ENCODE results near the gene NDUFA11. TPM values are rescaled to one million over a fixed set of nuclear protein-coding genes. Genes with fewer than 3 reads are reported as not detected.

NDUFA11 gene
- total and polyA plus RNA-seq, 2 donors (not counting 1 experiment from before 2014, with no cell fraction given), result 115 to 276 TPM

DNA sequence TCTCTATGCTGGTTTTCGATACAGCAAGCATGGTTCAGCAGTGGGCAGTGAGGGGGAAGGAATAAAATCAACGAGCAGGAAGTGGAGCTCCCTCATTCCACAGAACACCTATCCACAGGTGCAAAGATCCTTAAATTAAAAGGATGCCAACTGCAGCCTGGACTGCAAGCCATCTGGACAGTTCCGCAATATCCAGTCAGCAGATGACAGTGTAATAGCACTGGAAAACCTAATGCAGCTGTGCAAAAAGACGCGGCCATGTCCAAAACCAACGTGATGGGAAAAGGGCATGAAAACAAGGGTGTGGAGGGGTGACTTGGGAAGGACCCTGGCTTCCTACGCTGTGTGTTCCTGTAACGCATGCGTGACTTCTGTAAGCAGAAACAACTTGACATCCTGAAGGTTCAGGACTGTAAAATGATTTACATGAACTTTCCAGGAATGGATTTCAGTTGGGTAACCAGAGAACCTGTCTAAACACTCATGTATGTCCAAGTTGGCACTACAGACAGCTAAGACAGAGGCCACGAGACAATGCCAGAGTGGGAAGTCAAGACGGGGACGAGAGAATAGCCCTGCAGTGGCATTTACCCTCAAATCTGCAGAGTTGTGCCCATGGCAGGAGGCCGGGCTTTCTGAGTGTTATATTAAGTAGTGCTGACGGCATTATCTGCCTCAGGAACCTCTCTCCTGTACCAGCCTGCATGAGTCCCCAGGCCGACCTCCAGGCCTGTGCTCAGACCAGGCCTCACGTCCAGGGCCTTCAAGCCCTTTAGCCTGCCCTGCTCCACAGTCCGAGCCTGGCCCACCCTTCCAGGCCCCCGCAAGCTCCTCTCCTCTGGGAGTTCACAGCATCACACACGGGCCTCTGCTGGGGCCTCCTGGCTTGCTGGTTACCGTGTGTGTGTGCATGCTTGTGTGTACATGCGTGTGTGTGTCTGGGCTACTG is 36.9 kb upstream of the NDUFA11 start:
- WGBS (ENCODE audit: insufficient coverage), result 100% methylated on average over 12 of the region's 21 CpGs
- Histone ChIP-seq H4K20me1 (ENCODE audit: control insufficient read depth, insufficient read depth, low read length, poor library complexity, severe bottlenecking) (peaks cover 92% of the 10 kb centered on the region), H3K79me2 (ENCODE audit: control insufficient read depth, insufficient read depth, low read length) (peaks cover 75% of the 10 kb centered on the region), H2AFZ (ENCODE audit: insufficient read depth, low read depth, low read length, poor library complexity, severe bottlenecking) (no peak overlapping the region), H3K9me3 (ENCODE audit: control extremely low read depth in 1 of 3, control insufficient read depth in 2 of 3, insufficient read depth in 1 of 3, low read length in 2 of 3) (no peaks in the 10 kb centered on the region), H3K4me3 (ENCODE audit: control extremely low read depth in 1 of 5, extremely low read depth in 1 of 5, insufficient read depth in 1 of 5, low read depth in 2 of 5, low read length in 4 of 5) (no peak overlapping the region), H3K4me2 (replicated peaks; ENCODE audit: low read depth, low read length, poor library complexity, severe bottlenecking) (no peak overlapping the region), H3K9ac (ENCODE audit: low read length) (no peak overlapping the region), H3K4me1 (ENCODE audit: control insufficient read depth in 2 of 2, insufficient read depth in 2 of 2, low read length in 2 of 2) (no peaks in the 10 kb centered on the region), H3K36me3 (replicated peaks in 1 of 2; ENCODE audit: control extremely low read depth in 1 of 2, control insufficient read depth in 1 of 2, extremely low read depth in 1 of 2, insufficient read depth in 2 of 2, low read length in 1 of 2) (peaks cover 2 to 56% of the 10 kb centered on the region in 2 experiments), H3K27me3 (replicated peaks in 1 of 4; ENCODE audit: control extremely low read depth in 1 of 4, control insufficient read depth in 3 of 4, insufficient read depth in 4 of 4, low read length in 3 of 4) (no peaks in the 10 kb centered on the region), H3K27ac (ENCODE audit: low read length in 2 of 2) (no peak overlapping the region)
- intact Hi-C loops (cut with micrococcal nuclease), result no loop called here
- ChIA-PET POLR2A (no interaction called here), CTCF (no interaction called here)
- no peaks in the 10 kb centered on the region for H3K27me3 Mint-ChIP-seq
- ATAC-seq (ENCODE audit: low read depth) (no peak), DNase-seq (no peak)
- TF ChIP-seq CTCF (IDR thresholded peaks at IDR 0.05) (no peak), EZH2 (IDR thresholded peaks at IDR 0.05; ENCODE audit: borderline replicate concordance, insufficient read depth, low read depth, low read length, poor library complexity, severe bottlenecking) (no peak)
- H3K4me3 Mint-ChIP-seq, result no peak overlapping the region
- no peaks in the 10 kb centered on the region for H3K4me1 Mint-ChIP-seq
- no peak overlapping the region for H3K27ac Mint-ChIP-seq
- no peaks in the 10 kb centered on the region for H3K9me3 Mint-ChIP-seq (ENCODE audit: insufficient read depth)

GRCh38 chr19:5937550-5937949 is 34.0 kb upstream of the NDUFA11 start:
- CTCF ChIA-PET, result no interaction called here
- H3K4me2 ChIP-seq (replicated peaks; ENCODE audit: low read depth, low read length, poor library complexity, severe bottlenecking), result no peak overlapping the region
- Mint-ChIP-seq H3K4me1 (no peaks in the 10 kb centered on the region), H3K4me3 (no peak overlapping the region), H3K27me3 (no peaks in the 10 kb centered on the region), H3K9me3 (ENCODE audit: insufficient read depth) (no peaks in the 10 kb centered on the region), H3K27ac (no peak overlapping the region)
- intact Hi-C loops (cut with micrococcal nuclease), result no loop called here
- peaks cover 72% of the 10 kb centered on the region for H3K79me2 ChIP-seq (ENCODE audit: control insufficient read depth, insufficient read depth, low read length)
- H3K27me3 ChIP-seq (replicated peaks in 1 of 4; ENCODE audit: control extremely low read depth in 1 of 4, control insufficient read depth in 3 of 4, insufficient read depth in 4 of 4, low read length in 3 of 4), result no peaks in the 10 kb centered on the region
- no peak overlapping the region for H3K27ac ChIP-seq (ENCODE audit: low read length in 2 of 2)
- DNase-seq (no peak), ATAC-seq (ENCODE audit: low read depth) (no peak)
- no peak overlapping the region for H2AFZ ChIP-seq (ENCODE audit: insufficient read depth, low read depth, low read length, poor library complexity, severe bottlenecking)
- no peak for TF ChIP-seq EZH2 (IDR thresholded peaks at IDR 0.05; ENCODE audit: borderline replicate concordance, insufficient read depth, low read depth, low read length, poor library complexity, severe bottlenecking)
- no peak for TF ChIP-seq CTCF (IDR thresholded peaks at IDR 0.05)
- no peaks in the 10 kb centered on the region for H3K9me3 ChIP-seq (ENCODE audit: control extremely low read depth in 1 of 3, control insufficient read depth in 2 of 3, insufficient read depth in 1 of 3, low read length in 2 of 3)
- H3K36me3 ChIP-seq (replicated peaks in 1 of 2; ENCODE audit: control extremely low read depth in 1 of 2, control insufficient read depth in 1 of 2, extremely low read depth in 1 of 2, insufficient read depth in 2 of 2, low read length in 1 of 2), result peaks cover 2 to 66% of the 10 kb centered on the region in 2 experiments
- H4K20me1 ChIP-seq (ENCODE audit: control insufficient read depth, insufficient read depth, low read length, poor library complexity, severe bottlenecking), result peaks cover 92% of the 10 kb centered on the region
- WGBS (ENCODE audit: insufficient coverage), result 82% methylated on average over 9 of the region's 10 CpGs
- no peak overlapping the region for H3K9ac ChIP-seq (ENCODE audit: low read length)
- no peak overlapping the region for H3K4me3 ChIP-seq (ENCODE audit: control extremely low read depth in 1 of 5, extremely low read depth in 1 of 5, insufficient read depth in 1 of 5, low read depth in 2 of 5, low read length in 4 of 5)
- no peaks in the 10 kb centered on the region for H3K4me1 ChIP-seq (ENCODE audit: control insufficient read depth in 2 of 2, insufficient read depth in 2 of 2, low read length in 2 of 2)
- POLR2A ChIA-PET, result no interaction called here

Data from B cell (primary cell).